ENCODE results near the gene NDFIP2.
"Not testable (repeated sequence)": the region's sequence is repeated elsewhere in the genome, so short reads cannot be mapped to it uniquely, and the experiment has no call there.

Gene NDFIP2

GRCh38 chr13:79547211-79548195 is 66.5 kb downstream of the NDFIP2 start:
- H3K4me1 Mint-ChIP-seq (ENCODE audit: low read depth): no peaks in the 10 kb centered on the region
- H3K27me3 Mint-ChIP-seq (ENCODE audit: low read depth): no peaks in the 10 kb centered on the region
- H3K27ac Mint-ChIP-seq: no peak overlapping the region
- H3K36me3 Mint-ChIP-seq (ENCODE audit: low read depth): peaks cover 9% of the 10 kb centered on the region
- H3K9me3 Mint-ChIP-seq: no peaks in the 10 kb centered on the region
- H3K4me3 Mint-ChIP-seq: no peak overlapping the region

- Mint-ChIP-seq H3K4me1 (ENCODE audit: low read depth) (no peaks in the 10 kb centered on the region), H3K9me3 (no peaks in the 10 kb centered on the region), H3K27ac (no peak overlapping the region), H3K4me3 (no peak overlapping the region), H3K36me3 (ENCODE audit: low read depth) (peaks cover 9% of the 10 kb centered on the region), H3K27me3 (ENCODE audit: low read depth) (no peaks in the 10 kb centered on the region)
Observed at GRCh38 chr13:79548902-79549301, 67.9 kb downstream of the NDFIP2 start.

- no peak overlapping the region for H3K27ac Mint-ChIP-seq
- H3K4me3 Mint-ChIP-seq: no peak overlapping the region
Observed at GRCh38 chr13:79549355-79550106, 68.6 kb downstream of the NDFIP2 start.

GRCh38 chr13:79557666-79558065 is 76.7 kb downstream of the NDFIP2 start:
- Mint-ChIP-seq H3K27ac (no peak overlapping the region), H3K9me3 (peaks cover 28% of the 10 kb centered on the region), H3K27me3 (ENCODE audit: low read depth) (no peaks in the 10 kb centered on the region), H3K4me1 (ENCODE audit: low read depth) (peaks cover 2% of the 10 kb centered on the region), H3K36me3 (ENCODE audit: low read depth) (peaks cover 43% of the 10 kb centered on the region), H3K4me3 (no peak overlapping the region)

More at GRCh38 chr13:79549355-79550106, 68.6 kb downstream of the NDFIP2 start:
- H3K27me3 Mint-ChIP-seq (ENCODE audit: low read depth): no peaks in the 10 kb centered on the region
- peaks cover 8% of the 10 kb centered on the region for H3K36me3 Mint-ChIP-seq (ENCODE audit: low read depth)
- H3K4me1 Mint-ChIP-seq (ENCODE audit: low read depth): no peaks in the 10 kb centered on the region
- H3K9me3 Mint-ChIP-seq: no peaks in the 10 kb centered on the region

- Mint-ChIP-seq H3K4me3 (no peak overlapping the region), H3K27ac (no peak overlapping the region), H3K36me3 (ENCODE audit: low read depth) (peaks cover 39% of the 10 kb centered on the region), H3K27me3 (ENCODE audit: low read depth) (peaks cover 2% of the 10 kb centered on the region), H3K9me3 (peaks cover 54% of the 10 kb centered on the region), H3K4me1 (ENCODE audit: low read depth) (peaks cover 2% of the 10 kb centered on the region)
Observed at GRCh38 chr13:79560954-79561353, 80.0 kb downstream of the NDFIP2 start.

GRCh38 chr13:79562557-79562956 is 81.6 kb downstream of the NDFIP2 start:
- no peak overlapping the region for H3K27ac Mint-ChIP-seq
- peaks cover 57% of the 10 kb centered on the region for H3K9me3 Mint-ChIP-seq
- no peak overlapping the region for H3K4me3 Mint-ChIP-seq
- peaks cover 37% of the 10 kb centered on the region for H3K36me3 Mint-ChIP-seq (ENCODE audit: low read depth)
- peaks cover 1% of the 10 kb centered on the region for H3K4me1 Mint-ChIP-seq (ENCODE audit: low read depth)
- H3K27me3 Mint-ChIP-seq (ENCODE audit: low read depth): peaks cover 2% of the 10 kb centered on the region

GRCh38 chr13:79566118-79566517 is 85.2 kb downstream of the NDFIP2 start:
- Mint-ChIP-seq H3K36me3 (ENCODE audit: low read depth) (peaks cover 11% of the 10 kb centered on the region), H3K4me3 (no peak overlapping the region), H3K27ac (no peak overlapping the region), H3K9me3 (peaks cover 41% of the 10 kb centered on the region), H3K4me1 (ENCODE audit: low read depth) (no peaks in the 10 kb centered on the region), H3K27me3 (ENCODE audit: low read depth) (peaks cover 2% of the 10 kb centered on the region)

- H3K27me3 Mint-ChIP-seq (ENCODE audit: low read depth): no peaks in the 10 kb centered on the region
- H3K4me1 Mint-ChIP-seq (ENCODE audit: low read depth): no peaks in the 10 kb centered on the region
- H3K9me3 Mint-ChIP-seq: peaks cover 4% of the 10 kb centered on the region
- H3K27ac Mint-ChIP-seq: no peak overlapping the region
- H3K36me3 Mint-ChIP-seq (ENCODE audit: low read depth): no peaks in the 10 kb centered on the region
- no peak overlapping the region for H3K4me3 Mint-ChIP-seq
Observed at GRCh38 chr13:79571147-79571546, 90.2 kb downstream of the NDFIP2 start.

GRCh38 chr13:79573892-79574291 is 92.9 kb downstream of the NDFIP2 start:
- not testable (repeated sequence) for H3K4me3 Mint-ChIP-seq; H3K4me1 Mint-ChIP-seq (ENCODE audit: low read depth); H3K27me3 Mint-ChIP-seq (ENCODE audit: low read depth); H3K27ac Mint-ChIP-seq; H3K36me3 Mint-ChIP-seq (ENCODE audit: low read depth)
- H3K9me3 Mint-ChIP-seq: peaks cover 10% of the 10 kb centered on the region

GRCh38 chr13:79581870-79582315 is 100.9 kb downstream of the NDFIP2 start:
- Mint-ChIP-seq H3K4me1 (ENCODE audit: low read depth) (no peaks in the 10 kb centered on the region), H3K36me3 (ENCODE audit: low read depth) (no peaks in the 10 kb centered on the region), H3K27ac (no peak overlapping the region), H3K4me3 (no peak overlapping the region), H3K27me3 (ENCODE audit: low read depth) (no peaks in the 10 kb centered on the region), H3K9me3 (no peaks in the 10 kb centered on the region)

- Mint-ChIP-seq H3K4me3 (no peak overlapping the region), H3K9me3 (no peaks in the 10 kb centered on the region), H3K27me3 (ENCODE audit: low read depth) (no peaks in the 10 kb centered on the region), H3K27ac (no peak overlapping the region), H3K4me1 (ENCODE audit: low read depth) (no peaks in the 10 kb centered on the region), H3K36me3 (ENCODE audit: low read depth) (no peaks in the 10 kb centered on the region)
Observed at GRCh38 chr13:79582896-79583295, 101.9 kb downstream of the NDFIP2 start.

- Mint-ChIP-seq H3K9me3 (no peaks in the 10 kb centered on the region), H3K4me3 (no peak overlapping the region), H3K27ac (no peak overlapping the region), H3K4me1 (ENCODE audit: low read depth) (no peaks in the 10 kb centered on the region), H3K27me3 (ENCODE audit: low read depth) (no peaks in the 10 kb centered on the region), H3K36me3 (ENCODE audit: low read depth) (no peaks in the 10 kb centered on the region)
Observed at GRCh38 chr13:79585033-79585432, 104.1 kb downstream of the NDFIP2 start.

- no peaks in the 10 kb centered on the region for H3K9me3 Mint-ChIP-seq
- H3K4me1 Mint-ChIP-seq (ENCODE audit: low read depth): no peaks in the 10 kb centered on the region
- no peak overlapping the region for H3K27ac Mint-ChIP-seq
- no peaks in the 10 kb centered on the region for H3K27me3 Mint-ChIP-seq (ENCODE audit: low read depth)
- H3K36me3 Mint-ChIP-seq (ENCODE audit: low read depth): no peaks in the 10 kb centered on the region
- H3K4me3 Mint-ChIP-seq: no peak overlapping the region
Observed at GRCh38 chr13:79589603-79590393, 108.8 kb downstream of the NDFIP2 start.

GRCh38 chr13:79590394-79590676 is 109.4 kb downstream of the NDFIP2 start:
- Mint-ChIP-seq H3K9me3 (no peaks in the 10 kb centered on the region), H3K27ac (no peak overlapping the region), H3K36me3 (ENCODE audit: low read depth) (no peaks in the 10 kb centered on the region), H3K4me3 (no peak overlapping the region), H3K27me3 (ENCODE audit: low read depth) (no peaks in the 10 kb centered on the region), H3K4me1 (ENCODE audit: low read depth) (no peaks in the 10 kb centered on the region)
